Left lung (tissue), 10 donors: ENCODE data around the gene CD93. TPM values are rescaled to one million over a fixed set of nuclear protein-coding genes. Genes with fewer than 3 reads are reported as not detected.

ENCODE experiments used
- ATAC-seq: fragments of 200-7000 bp; cut with Tn5 transposase; one replicate; pipeline ENCODE4 v1.9.1; 2020; ENCODE audit warnings: moderate library complexity
- DNase-seq, 4 donors: peaks; one replicate each; pipeline ENCODE4 v3.0.0-alpha.2; 2013 to 2020
- H3K27ac ChIP-seq, 2 donors: fragments of 200-600 bp; sonication (generic) in 1 of 2; one replicate each; pipeline versions ENCODE4 v1.5.0 to v1.8.0; 2020 to 2021
- H3K27me3 ChIP-seq, 2 donors: fragments of 200-600 bp; sonication (generic) in 1 of 2; one replicate each; pipeline versions ENCODE4 v1.5.0 to v1.8.0; 2020 to 2021
- H3K36me3 ChIP-seq, 2 donors: fragments of 200-600 bp; sonication (generic) in 1 of 2; one replicate each; pipeline versions ENCODE4 v1.5.0 to v1.8.0; 2020 to 2021
- H3K4me1 ChIP-seq, 2 donors: fragments of 200-600 bp; one replicate each; pipeline ENCODE4 v1.8.0; 2021
- H3K4me3 ChIP-seq, 2 donors: fragments of 200-600 bp; sonication (generic) in 1 of 2; one replicate each; pipeline versions ENCODE4 v1.5.0 to v1.8.0; 2020 to 2021; ENCODE audit warnings: mild to moderate bottlenecking in 1 of 2
- H3K9me3 ChIP-seq, 2 donors: fragments of 200-600 bp; sonication (generic) in 1 of 2; one replicate each; pipeline versions ENCODE4 v1.5.0 to v1.8.0; 2020 to 2021
- intact Hi-C, 2 donors: fragments of 100-400 bp; cut with DNase I; formaldehyde crosslinking; loops; one replicate each; pipeline versions ENCODE4 v1.11.2 to v1.14.2; 2022
- polyA plus RNA-seq, 6 donors: library from polyadenylated mRNA; unstranded; fragments of 120-200 nt; gene quantifications; one replicate each; pipeline ENCODE4 v1.2.1, GENCODE V29; 2013; ENCODE audit not compliant: insufficient read length in 6 of 6
- total RNA-seq, 2 donors: library from RNA; stranded (reverse); fragmentation: NEBNext Ultra II Directional; extraction: Animal tissue kit (Norgen Biotek cat#: 25700); gene quantifications; one replicate each; pipeline ENCODE4 v1.2.1, GENCODE V29; 2021
- TF ChIP-seq, protein P1 (sequence below), 2 donors: fragments of 200-600 bp; sonication (generic) in 1 of 2; IDR thresholded peaks; one replicate each; pipeline versions ENCODE4 v1.5.0 to v1.8.0; 2021; ENCODE audit warnings: antibody characterized with exemption in 2 of 2
- donor health status: DM: no; HTN: yes; CAD: no.
- donor health status: DM: no; HTN: no; CAD: no.

The CD93 gene
- total and polyA plus RNA-seq, 8 donors, result 71.2 to 221 (median 180) TPM

DNA sequence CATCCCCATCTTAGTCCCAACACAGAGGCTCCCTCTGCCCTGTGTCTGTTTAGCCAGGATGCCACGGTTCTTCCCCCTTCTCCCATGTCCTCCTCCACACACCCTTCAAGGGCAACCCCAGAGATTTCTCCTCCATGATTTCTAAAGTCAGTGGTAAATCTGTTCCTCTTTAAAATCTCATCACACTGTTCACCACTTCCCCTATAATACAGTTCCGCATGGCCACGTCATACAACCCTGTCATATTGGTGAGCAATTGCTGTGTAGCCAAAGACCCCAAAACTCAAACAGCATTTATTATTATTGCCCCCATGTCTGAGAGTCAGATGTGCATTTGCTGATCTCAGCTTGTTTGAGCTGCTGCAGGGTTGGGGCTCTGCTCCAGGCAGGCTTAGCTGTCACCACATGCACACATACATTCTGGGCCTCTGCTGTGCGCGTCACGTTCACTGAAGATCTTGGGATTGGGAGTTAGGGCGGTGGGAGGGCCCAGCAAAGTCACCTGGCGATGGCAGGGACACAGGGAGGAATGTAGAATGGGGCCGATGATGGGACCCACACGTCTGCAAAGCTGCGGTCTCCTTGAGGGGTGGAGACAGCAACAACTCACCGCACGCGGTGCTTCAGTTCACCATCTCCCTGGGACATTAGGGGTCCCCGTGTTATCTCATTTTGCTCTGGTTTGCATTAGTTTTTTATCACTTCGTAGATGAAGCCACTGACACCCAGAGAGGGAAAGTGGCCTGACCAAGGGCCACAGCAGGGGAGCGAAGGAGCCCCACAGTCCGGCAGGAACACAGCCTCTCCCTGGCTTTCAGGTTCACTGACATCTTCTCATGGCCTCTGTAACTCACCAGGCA is 36.9 kb upstream of the CD93 start:
- H3K27me3 ChIP-seq, result no peaks in the 10 kb centered on the region
- DNase-seq (peak in 1 of 4 donors; percentile 24), ATAC-seq (no peak)
- intact Hi-C loops, result no loop called here
- TF ChIP-seq, protein P1, sequence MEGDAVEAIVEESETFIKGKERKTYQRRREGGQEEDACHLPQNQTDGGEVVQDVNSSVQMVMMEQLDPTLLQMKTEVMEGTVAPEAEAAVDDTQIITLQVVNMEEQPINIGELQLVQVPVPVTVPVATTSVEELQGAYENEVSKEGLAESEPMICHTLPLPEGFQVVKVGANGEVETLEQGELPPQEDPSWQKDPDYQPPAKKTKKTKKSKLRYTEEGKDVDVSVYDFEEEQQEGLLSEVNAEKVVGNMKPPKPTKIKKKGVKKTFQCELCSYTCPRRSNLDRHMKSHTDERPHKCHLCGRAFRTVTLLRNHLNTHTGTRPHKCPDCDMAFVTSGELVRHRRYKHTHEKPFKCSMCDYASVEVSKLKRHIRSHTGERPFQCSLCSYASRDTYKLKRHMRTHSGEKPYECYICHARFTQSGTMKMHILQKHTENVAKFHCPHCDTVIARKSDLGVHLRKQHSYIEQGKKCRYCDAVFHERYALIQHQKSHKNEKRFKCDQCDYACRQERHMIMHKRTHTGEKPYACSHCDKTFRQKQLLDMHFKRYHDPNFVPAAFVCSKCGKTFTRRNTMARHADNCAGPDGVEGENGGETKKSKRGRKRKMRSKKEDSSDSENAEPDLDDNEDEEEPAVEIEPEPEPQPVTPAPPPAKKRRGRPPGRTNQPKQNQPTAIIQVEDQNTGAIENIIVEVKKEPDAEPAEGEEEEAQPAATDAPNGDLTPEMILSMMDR (IDR thresholded peaks at IDR 0.05), result no peak
- no peaks in the 10 kb centered on the region for H3K9me3 ChIP-seq
- H3K4me3 ChIP-seq, result no peak overlapping the region
- H3K4me1 ChIP-seq, result peaks cover 5 to 80% of the 10 kb centered on the region in 2 donors
- no peaks in the 10 kb centered on the region for H3K36me3 ChIP-seq
- H3K27ac ChIP-seq, result no peak overlapping the region

DNA sequence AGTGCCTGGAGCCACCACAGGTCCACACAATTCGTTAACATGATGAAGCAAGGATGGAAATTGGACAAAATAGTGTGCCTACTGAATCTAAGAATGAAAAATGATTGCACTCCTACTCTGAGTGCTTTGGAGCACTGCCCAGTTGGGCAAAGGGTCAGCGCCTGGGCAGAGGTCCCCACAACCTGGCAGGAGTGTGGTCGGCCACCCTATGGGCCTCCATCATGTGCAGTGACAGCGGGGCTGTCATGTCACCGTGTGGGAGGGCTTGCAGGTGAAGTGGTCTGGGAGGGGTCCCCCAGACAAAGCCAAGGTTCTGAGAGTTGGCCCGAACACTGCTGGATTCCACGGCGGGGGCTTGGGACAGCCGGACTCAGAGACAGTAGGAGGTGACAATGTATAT is 36.2 kb upstream of the CD93 start:
- DNase-seq (peak in 1 of 4 donors; percentile 20), ATAC-seq (no peak)
- intact Hi-C loops, result no loop called here
- Histone ChIP-seq H3K9me3 (no peaks in the 10 kb centered on the region), H3K4me1 (peaks cover 5 to 74% of the 10 kb centered on the region in 2 donors), H3K27ac (no peak overlapping the region), H3K27me3 (no peaks in the 10 kb centered on the region), H3K36me3 (no peaks in the 10 kb centered on the region), H3K4me3 (no peak overlapping the region)
- TF ChIP-seq, protein P1 (IDR thresholded peaks at IDR 0.05), result no peak

DNA sequence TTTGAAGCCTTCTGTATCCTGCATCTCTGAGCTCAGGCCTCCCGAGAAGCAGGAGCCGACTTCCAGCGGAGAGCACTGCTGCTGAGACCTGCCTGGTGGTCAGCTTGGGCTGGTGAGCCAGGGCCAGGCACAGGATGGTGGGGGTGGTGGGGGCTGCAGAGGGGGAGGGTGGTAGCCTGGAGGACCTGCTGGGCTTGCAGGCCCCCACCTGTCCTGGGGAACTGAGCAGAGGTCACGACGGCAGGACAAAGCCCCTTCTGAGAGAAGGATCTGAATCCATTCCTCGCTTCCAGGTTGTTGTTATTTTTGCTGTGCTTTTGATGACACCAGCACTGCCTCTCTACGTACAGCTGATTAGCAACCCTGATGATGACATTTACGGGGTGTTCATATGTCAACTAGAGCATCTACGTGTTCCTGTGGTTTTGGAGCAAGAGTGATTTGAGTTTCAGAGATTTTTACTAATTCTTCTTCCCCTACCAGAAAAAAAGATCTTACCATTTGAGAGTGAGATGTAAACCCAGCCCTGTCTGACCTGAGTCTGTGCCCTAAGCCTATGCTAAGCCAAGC is 35.7 kb upstream of the CD93 start:
- Histone ChIP-seq H3K27ac (peak overlapping the region in 1 of 2 donors; percentile 33), H3K4me1 (peaks cover 5 to 74% of the 10 kb centered on the region in 2 donors), H3K27me3 (no peaks in the 10 kb centered on the region), H3K9me3 (no peaks in the 10 kb centered on the region), H3K36me3 (no peaks in the 10 kb centered on the region), H3K4me3 (no peak overlapping the region)
- DNase-seq (peak in 1 of 4 donors; percentile 7), ATAC-seq (no peak)
- intact Hi-C loops, result no loop called here
- TF ChIP-seq, protein P1 (IDR thresholded peaks at IDR 0.05), result no peak

DNA sequence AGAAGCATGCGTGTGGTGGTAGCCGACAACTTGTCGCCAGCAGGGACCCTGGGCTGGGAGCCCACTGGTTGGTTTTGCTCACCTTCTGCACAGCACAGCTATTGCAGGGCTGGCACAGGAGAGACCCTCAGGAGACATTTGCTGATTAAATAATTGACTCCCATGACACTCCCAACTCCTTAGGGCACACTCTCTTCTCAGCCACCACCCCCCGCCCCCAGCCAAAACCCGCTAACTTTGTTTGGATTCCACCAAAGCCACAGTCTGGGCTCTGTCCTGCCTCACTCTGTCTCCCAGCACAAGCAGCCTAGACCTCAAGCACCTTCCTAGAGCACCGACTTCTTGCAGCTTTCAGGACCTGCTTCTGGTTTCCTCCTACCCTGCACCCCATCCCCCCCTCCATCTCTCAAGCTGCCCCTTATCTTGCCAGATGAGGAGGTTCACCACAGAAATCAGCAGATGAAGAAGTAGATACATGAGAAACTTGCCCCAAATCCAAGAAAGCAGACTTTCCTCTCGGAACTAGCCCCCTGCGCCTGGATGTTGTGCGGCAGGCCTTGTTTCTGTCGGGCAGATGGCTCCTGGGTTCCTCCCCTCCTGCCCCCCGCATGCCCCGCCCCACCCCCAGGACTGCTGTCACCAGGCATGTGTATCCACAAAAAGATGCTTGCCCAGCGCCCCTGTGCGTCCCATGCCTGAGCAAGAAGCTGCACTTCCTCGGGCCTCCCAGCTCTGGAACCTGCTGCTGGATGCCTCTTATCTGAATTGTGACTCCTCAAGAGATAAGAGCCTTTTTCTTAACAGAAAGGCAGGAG is 35.0 kb upstream of the CD93 start:
- TF ChIP-seq, protein P1 (IDR thresholded peaks at IDR 0.05), result no peak
- Histone ChIP-seq H3K27me3 (no peaks in the 10 kb centered on the region), H3K36me3 (no peaks in the 10 kb centered on the region), H3K27ac (peak overlapping the region in 1 of 2 donors; percentile 46), H3K9me3 (no peaks in the 10 kb centered on the region), H3K4me1 (peaks cover 5 to 74% of the 10 kb centered on the region in 2 donors), H3K4me3 (no peak overlapping the region)
- ATAC-seq (no peak), DNase-seq (peak in 1 of 4 donors; percentile 30)
- intact Hi-C loops, result no loop called here
